Left renal pelvis (tissue), 4 donors: ENCODE data around the gene FERMT1. TPM values are rescaled to one million over a fixed set of nuclear protein-coding genes. Genes with fewer than 3 reads are reported as not detected.
"Not testable (repeated sequence)": the region's sequence is repeated elsewhere in the genome, so short reads cannot be mapped to it uniquely, and the experiment has no call there.

Source experiments
- DNase-seq, 4 donors: peaks; one replicate each; pipeline ENCODE4 v3.0.0-alpha.2; 2013; ENCODE audit warnings: low read depth in 4 of 4, low spot score in 3 of 4
- polyA plus RNA-seq, 4 donors: library from polyadenylated mRNA; unstranded; fragments of 120-200 nt; gene quantifications; one replicate each; pipeline ENCODE4 v1.2.1, GENCODE V29; 2013; ENCODE audit not compliant: insufficient read length in 4 of 4

Gene FERMT1
- polyA plus RNA-seq, 4 donors, result 3.3 to 3.8 (median 3.6) TPM

- no peak for DNase-seq
These were observed 51.8 kb downstream of the FERMT1 start for GRCh38 chr20:6070829-6071695.

GRCh38 chr20:6069669-6070068 lies 53.2 kb downstream of the FERMT1 start:
- DNase-seq, result no peak

- no peak for DNase-seq
These were observed 55.0 kb downstream of the FERMT1 start for GRCh38 chr20:6067763-6068318.

GRCh38 chr20:6066582-6066981 lies 56.2 kb downstream of the FERMT1 start:
- DNase-seq, result no peak

DNA sequence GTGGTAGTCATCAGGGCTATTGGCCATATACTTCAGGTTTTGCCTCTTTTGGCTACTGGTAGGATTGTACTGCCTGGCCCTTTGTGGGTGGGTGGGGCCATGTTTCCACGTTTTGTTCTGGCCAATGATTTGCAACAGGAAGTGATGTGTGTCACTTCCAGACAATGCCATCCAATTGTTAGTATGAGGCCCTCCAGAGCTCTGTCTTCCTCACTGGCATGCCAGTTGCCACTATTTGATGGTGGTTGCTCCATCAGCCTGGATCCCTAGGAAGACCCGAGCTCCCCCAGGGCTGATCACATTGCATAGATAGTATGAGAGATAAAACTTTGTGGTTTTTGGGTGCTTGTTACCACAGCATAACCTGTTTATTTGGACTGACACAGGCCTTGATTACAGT lies 61.3 kb downstream of the FERMT1 start:
- no peak for DNase-seq

GRCh38 chr20:6060213-6060612 lies 62.6 kb downstream of the FERMT1 start:
- no peak for DNase-seq

GRCh38 chr20:6058684-6059295 lies 64.0 kb downstream of the FERMT1 start:
- DNase-seq, result no peak

DNA sequence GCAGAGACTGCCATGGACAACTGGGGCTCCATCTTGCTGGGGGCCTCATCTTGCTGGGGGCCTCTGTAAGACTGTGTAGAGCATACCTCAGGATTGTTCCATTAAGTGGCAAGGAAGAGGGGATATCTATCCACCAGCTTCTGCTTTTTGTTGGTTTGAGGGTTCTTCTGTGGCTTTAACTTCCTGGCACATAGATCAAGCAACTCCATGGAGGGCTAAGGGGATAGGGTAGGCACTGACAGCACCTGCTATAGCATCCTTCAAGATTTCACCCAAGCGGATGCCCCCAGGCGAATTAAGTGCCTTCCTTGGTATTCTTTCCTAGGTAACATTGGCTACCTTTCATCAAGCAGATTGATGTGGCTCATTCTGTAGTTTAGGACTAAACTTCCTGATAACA lies 65.1 kb downstream of the FERMT1 start:
- no peak for DNase-seq

GRCh38 chr20:6057139-6057538 lies 65.7 kb downstream of the FERMT1 start:
- no peak for DNase-seq

- DNase-seq, result no peak
These were observed 66.8 kb downstream of the FERMT1 start for GRCh38 chr20:6055981-6056569.

GRCh38 chr20:6055161-6055783 lies 67.6 kb downstream of the FERMT1 start:
- DNase-seq, result no peak

DNA sequence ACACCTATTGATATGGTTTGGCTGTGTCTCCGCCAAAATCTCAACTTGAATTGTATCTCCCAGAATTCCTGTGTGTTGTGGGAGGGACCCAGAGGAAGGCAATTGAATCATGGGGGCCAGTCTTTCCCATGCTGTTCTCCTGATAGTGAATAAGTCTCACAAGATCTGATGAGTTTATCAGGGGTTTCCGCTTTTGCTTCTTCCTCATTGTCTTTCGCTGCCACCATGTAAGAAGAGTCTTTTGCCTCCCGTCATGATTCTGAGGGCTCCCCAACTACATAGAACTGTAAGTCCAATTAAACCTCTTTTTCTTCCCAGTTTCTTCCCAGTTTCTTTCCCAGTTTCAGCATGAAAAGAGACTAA lies 68.2 kb downstream of the FERMT1 start:
- not testable (repeated sequence) for DNase-seq

- peak in 3 of 4 donors; percentile 62 to 78 (median 65) for DNase-seq
These were observed 68.8 kb downstream of the FERMT1 start, which contains the start of gene LRRN4 for GRCh38 chr20:6053776-6054688. TSS of gene LRRN4 (minus strand) at chr20:6054060. CDS start at chr20:6052799, 1,261 bp downstream.

DNA sequence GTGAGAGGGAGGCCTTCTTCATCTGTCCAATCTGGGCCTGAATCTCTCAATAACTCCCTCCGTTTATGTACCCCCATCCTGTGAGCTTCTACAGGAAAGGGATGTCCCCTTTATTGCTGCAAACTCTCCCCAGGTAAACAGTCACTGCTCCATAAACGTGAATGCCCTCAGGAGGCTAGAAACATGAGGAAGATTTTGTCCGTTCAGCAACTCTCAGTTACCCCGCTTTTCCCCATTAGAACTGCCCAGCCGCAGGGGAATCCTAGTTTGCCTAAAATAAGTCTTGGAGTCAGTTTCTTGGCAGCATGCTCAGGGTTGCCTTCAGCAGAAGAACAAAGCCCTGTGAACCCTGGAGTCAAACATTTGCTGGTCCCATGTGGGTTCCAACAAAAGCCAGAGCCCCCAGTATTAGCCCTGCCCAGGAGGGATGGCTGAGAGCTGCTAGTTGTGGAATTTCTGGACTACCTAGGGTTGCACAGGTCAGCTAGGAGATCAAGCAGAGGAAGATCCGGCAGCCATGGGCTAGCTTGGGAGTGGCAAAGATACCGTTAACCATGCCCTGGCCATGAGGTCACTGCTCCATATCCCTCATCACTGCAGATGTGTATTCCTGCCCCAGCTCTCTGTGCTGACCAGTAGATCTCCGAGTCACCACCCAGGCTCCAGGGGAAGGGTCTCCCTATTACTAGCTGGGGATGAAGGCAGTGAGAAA lies 69.6 kb downstream of the FERMT1 start:
- DNase-seq, result no peak

GRCh38 chr20:6051505-6051904 lies 71.3 kb downstream of the FERMT1 start:
- DNase-seq, result no peak

DNA sequence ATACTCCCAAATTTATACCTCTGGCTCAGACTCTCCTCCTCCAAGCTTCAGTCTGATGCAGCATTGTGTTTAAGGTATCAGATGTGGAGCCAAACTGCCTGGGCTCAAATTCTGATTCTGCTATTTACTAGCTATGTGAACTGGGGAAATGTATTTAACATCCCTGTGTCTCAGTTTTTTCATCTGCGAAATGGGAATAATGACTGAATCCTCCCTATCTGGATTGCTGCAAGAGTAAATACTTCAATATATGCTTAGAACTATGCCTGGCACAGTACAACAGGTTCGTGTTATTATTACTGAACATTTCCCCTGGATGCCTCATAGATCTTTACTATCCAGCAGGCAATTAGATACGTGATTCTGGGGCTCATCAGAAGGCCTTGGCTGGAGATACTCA lies 74.4 kb downstream of the FERMT1 start:
- DNase-seq, result no peak

DNA sequence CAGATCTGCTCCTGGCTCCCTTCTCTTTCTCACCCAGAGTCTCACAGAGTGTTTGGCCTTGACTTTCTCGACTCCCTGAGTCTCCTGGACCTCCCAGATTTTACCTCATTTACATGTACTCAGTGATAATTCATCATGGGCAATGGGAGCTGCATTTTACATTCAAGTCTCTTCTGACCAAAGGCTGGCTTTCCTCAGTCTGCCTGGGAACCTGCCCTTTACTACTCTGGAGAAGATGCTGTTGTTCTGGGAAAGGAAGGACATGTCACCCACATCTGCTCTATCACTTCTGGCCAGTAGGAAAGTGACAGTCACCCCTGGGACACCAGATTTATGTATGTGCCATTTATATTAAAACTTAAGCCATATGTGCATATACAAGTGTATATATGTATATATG lies 76.4 kb downstream of the FERMT1 start:
- no peak for DNase-seq

DNA sequence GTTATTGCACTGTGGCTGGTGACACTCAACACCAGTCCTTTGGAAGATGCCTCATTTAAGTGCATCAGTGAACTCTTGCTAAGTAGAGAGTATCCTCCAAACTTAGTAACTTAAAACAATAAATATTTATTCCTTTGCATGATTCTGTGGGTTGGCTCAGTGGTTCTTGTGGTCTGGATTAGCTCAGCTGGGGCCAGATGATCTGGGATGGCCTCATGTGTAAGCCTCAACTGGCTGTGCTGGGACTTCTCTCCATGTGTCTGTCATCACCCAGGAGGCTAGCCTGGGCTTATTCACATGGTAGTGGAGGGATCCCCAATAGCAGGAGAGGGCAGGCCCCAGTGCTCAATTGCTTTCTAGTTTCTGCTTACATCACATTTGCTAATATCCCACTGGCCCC lies 77.3 kb downstream of the FERMT1 start:
- no peak for DNase-seq

- DNase-seq, result no peak
These were observed 78.7 kb downstream of the FERMT1 start for GRCh38 chr20:6044115-6044514.
